Lung (tissue), 12 donors: ENCODE measurements around the gene ALDH1A1. TPM values are rescaled to one million over a fixed set of nuclear protein-coding genes. Genes with fewer than 3 reads are reported as not detected.
"Not testable (repeated sequence)": the region's sequence is repeated elsewhere in the genome, so short reads cannot be mapped to it uniquely, and the experiment has no call there.

Experiments used
- ATAC-seq: fragments of 200-7000 bp; cut with Tn5 transposase; one replicate; pipeline ENCODE4 v1.9.1; 2020; ENCODE audit warnings: moderate number of reproducible peaks; ENCODE audit not compliant: insufficient read depth, low FRiP score
- DNase-seq, 3 donors: peaks; one replicate each; pipeline ENCODE4 v3.0.0-alpha.2; 2013 to 2017
- H3K27ac ChIP-seq, 2 donors: one replicate each; pipeline ENCODE4 v1.5.1; 2013; ENCODE audit warnings: mild to moderate bottlenecking in 2 of 2, moderate library complexity in 2 of 2, control low read depth in 1 of 2, inconsistent platforms in 1 of 2, low read depth in 1 of 2, low read length in 1 of 2
- H3K27me3 ChIP-seq, 3 donors: one replicate each; pipeline ENCODE4 v1.5.1; 2013; ENCODE audit warnings: low read length in 2 of 3; ENCODE audit not compliant: control insufficient read depth in 3 of 3, insufficient read depth in 3 of 3
- H3K36me3 ChIP-seq, 4 donors: one replicate each; pipeline ENCODE4 v1.5.1; 2013; ENCODE audit warnings: low read length in 4 of 4, mild to moderate bottlenecking in 1 of 4, moderate library complexity in 1 of 4; ENCODE audit not compliant: control insufficient read depth in 4 of 4, insufficient read depth in 4 of 4
- H3K4me1 ChIP-seq, 5 donors: one replicate each; pipeline ENCODE4 v1.5.1; 2013; ENCODE audit warnings: low read length in 5 of 5, mild to moderate bottlenecking in 2 of 5, moderate library complexity in 1 of 5; ENCODE audit not compliant: control insufficient read depth in 5 of 5, insufficient read depth in 5 of 5
- H3K4me3 ChIP-seq: one replicate; pipeline ENCODE4 v1.5.1; 2013; ENCODE audit warnings: mild to moderate bottlenecking, control low read depth, moderate library complexity
- H3K9ac ChIP-seq, 2 donors: one replicate each; pipeline ENCODE4 v1.5.1; 2013; ENCODE audit warnings: low read length in 2 of 2, control low read depth in 1 of 2; ENCODE audit not compliant: insufficient read depth in 1 of 2
- H3K9me3 ChIP-seq, 4 donors: one replicate each; pipeline ENCODE4 v1.5.1; 2013; ENCODE audit warnings: low read length in 3 of 4, mild to moderate bottlenecking in 1 of 4, moderate library complexity in 1 of 4; ENCODE audit not compliant: control insufficient read depth in 4 of 4, insufficient read depth in 3 of 4
- CTCF ChIP-seq: IDR thresholded peaks from 2 replicates; pipeline ENCODE4 v1.5.1; 2012; ENCODE audit warnings: mild to moderate bottlenecking; ENCODE audit errors: control extremely low read depth, extremely low read depth
- WGBS, 2 donors: extraction: QIAGEN DNeasy Blood & Tissue Kit; methylation state at CpG; one replicate each; pipeline ENCODE4 v1.1.7; 2013; 5-methylcytosine and 5-hydroxymethylcytosine counted together
- polyA plus RNA-seq, 2 donors: library from polyadenylated mRNA; stranded (reverse); fragments of 200-250 nt; gene quantifications; one replicate each; pipeline ENCODE4 v1.2.1, GENCODE V29; 2013
- total RNA-seq, 2 donors: library from RNA; depleted of rRNA in 1 of 2; stranded (reverse); fragments of >200 nt in 1 of 2; gene quantifications; one replicate each; pipeline ENCODE4 v1.2.1, GENCODE V29; 2014 to 2021
- donor health status: control.
- donor health status: control.
- donor health status: Bipolar disorder and iron deficiency.
- donor health status: healthy.
- donor health status: DM: yes; HTN: yes; CAD: no.

ALDH1A1 gene
- total and polyA plus RNA-seq, 4 donors = 31.9 to 168 (median 131) TPM

- Histone ChIP-seq H3K4me3 (no peak overlapping the region), H3K27ac (no peak overlapping the region), H3K9me3 (no peaks in the 10 kb centered on the region), H3K36me3 (no peaks in the 10 kb centered on the region), H3K27me3 (no peaks in the 10 kb centered on the region), H3K4me1 (peaks cover 0 to under 1% (median 0%) of the 10 kb centered on the region in 5 donors), H3K9ac (no peak overlapping the region)
- ATAC-seq (no peak), DNase-seq (no peak)
- 44 to 62% methylated on average over 4 of the region's 4 CpGs for WGBS, 2 donors
- no peak for TF ChIP-seq CTCF
Observed at GRCh38 chr9:72863456-72864094, 89.3 kb downstream of the ALDH1A1 start.

- not testable (repeated sequence) for H3K27me3 ChIP-seq, H3K4me3 ChIP-seq, H3K9ac ChIP-seq, H3K9me3 ChIP-seq, ATAC-seq, H3K27ac ChIP-seq, DNase-seq, H3K4me1 ChIP-seq, H3K36me3 ChIP-seq
- 92 to 96% methylated on average over 7 of the region's 7 CpGs for WGBS, 2 donors
Observed at GRCh38 chr9:72862788-72863187, 90.1 kb downstream of the ALDH1A1 start.

- Histone ChIP-seq H3K4me3 (no peak overlapping the region), H3K27me3 (no peaks in the 10 kb centered on the region), H3K9ac (no peak overlapping the region), H3K4me1 (peaks cover 2 to 9% (median 4%) of the 10 kb centered on the region in 5 donors), H3K36me3 (no peaks in the 10 kb centered on the region), H3K27ac (no peak overlapping the region), H3K9me3 (no peaks in the 10 kb centered on the region)
- ATAC-seq = no peak
- no peak for DNase-seq
- TF ChIP-seq CTCF = no peak
- WGBS, 2 donors = 55 to 61% methylated on average over 5 of the region's 5 CpGs
Observed at GRCh38 chr9:72858089-72858912, 94.6 kb downstream of the ALDH1A1 start.

- Histone ChIP-seq H3K9me3 (no peaks in the 10 kb centered on the region), H3K27ac (no peak overlapping the region), H3K9ac (no peak overlapping the region), H3K36me3 (no peaks in the 10 kb centered on the region), H3K4me1 (peaks cover 2 to 9% (median 4%) of the 10 kb centered on the region in 5 donors), H3K4me3 (no peak overlapping the region), H3K27me3 (no peaks in the 10 kb centered on the region)
- no peak for TF ChIP-seq CTCF
- no peak for ATAC-seq
- DNase-seq = peak in 1 of 3 donors; percentile 22
- WGBS, 2 donors = 94 to 95% methylated on average over 2 of the region's 2 CpGs
Observed at GRCh38 chr9:72857624-72857996, 95.2 kb downstream of the ALDH1A1 start.
